CD4-positive, alpha-beta T cell treated with Interleukin-4 for 4 hours (primary cell): ENCODE results near the gene ANO10.
"Not testable (repeated sequence)": the region's sequence is repeated elsewhere in the genome, so short reads cannot be mapped to it uniquely, and the experiment has no call there.

Experiments
- DNase-seq: peaks from one replicate; pipeline ENCODE4 v3.0.0-alpha.2; 2020

The ANO10 gene

GRCh38 chr3:43627360-43627759 is 5.5 kb upstream of the ANO10 start:
- no peak for DNase-seq

GRCh38 chr3:43624619-43625305 is 3.0 kb upstream of the ANO10 start:
- DNase-seq: no peak

GRCh38 chr3:43620831-43621655 is 768 bp downstream of the ANO10 start:
- no peak for DNase-seq

DNA sequence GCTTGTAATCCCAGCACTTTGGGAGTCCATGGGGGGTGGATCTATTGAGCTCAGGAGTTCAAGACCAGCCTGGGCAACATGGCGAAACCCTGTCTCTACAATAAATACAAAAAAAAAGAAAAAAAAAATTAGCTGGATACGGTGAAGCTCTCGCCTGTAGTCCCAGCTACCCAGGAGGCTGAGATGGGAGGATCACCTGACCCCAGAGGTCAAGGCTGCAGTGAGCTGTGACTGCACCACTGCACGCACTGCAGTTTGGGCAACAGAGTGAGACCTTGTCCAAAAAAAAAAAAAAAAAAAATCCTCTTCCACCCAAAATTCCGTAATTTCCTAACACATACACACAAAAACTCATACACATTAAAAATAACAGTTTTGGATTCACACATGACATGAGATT is 2.2 kb downstream of the ANO10 start:
- DNase-seq: no peak

DNA sequence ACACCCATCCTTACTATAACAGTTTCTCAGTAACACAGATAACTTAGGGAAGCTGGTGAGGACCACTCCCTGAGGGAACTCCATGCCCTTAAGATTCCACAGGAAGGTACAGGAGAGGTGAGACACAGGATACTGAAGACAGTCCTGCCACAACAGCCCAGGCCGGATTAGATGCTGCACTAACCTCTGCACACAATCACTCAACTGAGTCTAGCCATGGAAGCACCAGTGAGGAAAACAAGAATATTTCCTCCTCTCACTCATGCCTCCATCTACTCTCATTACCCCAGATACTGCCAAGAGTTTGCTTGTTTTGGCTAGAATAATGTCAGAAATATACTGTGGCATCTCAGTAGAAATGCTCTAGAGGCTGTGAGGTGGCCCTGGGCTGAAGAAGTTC is 3.7 kb downstream of the ANO10 start:
- no peak for DNase-seq

- no peak for DNase-seq
Observed at GRCh38 chr3:43616034-43616433, 5.8 kb downstream of the ANO10 start.

- DNase-seq: no peak
Observed at GRCh38 chr3:43615133-43615532, 6.7 kb downstream of the ANO10 start.

DNA sequence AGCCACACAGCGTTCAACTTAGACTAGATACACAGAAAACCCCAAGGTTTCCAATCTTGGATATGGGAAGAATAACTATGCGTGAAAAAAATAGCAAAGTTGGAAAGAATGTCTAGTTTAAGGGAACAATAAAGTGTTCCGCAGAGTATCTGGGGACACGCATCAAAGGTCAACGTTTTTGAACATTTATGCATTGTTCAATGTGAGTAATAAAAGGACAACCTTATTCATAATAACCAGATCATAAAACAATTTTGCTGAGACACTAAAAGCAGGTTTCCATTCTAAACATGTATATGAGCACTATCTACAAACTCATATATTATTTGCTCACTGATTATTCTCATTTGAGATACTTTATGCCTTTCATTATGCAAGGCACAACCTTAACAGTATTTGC is 7.8 kb downstream of the ANO10 start:
- DNase-seq: no peak

DNA sequence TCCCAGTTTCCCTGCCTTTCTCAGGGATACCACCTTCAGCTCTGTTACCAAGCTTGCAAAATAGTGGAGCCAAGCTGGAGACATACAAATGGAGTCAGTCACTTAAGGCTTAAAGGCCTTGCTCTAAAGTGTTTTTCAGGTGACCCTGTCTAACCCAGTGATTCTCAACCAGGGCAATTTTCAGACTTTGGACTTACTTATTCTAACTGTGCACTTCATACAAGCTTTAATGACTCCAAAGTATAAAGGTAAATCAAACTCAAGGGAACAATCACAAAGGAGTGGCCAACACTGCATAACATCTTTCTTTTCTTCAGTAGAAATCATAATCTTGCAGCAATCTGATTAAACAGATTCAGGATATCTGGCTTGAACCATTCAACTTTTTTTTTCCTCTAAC is 9.4 kb downstream of the ANO10 start:
- no peak for DNase-seq

GRCh38 chr3:43609406-43609805 is 12.4 kb downstream of the ANO10 start:
- no peak for DNase-seq

DNA sequence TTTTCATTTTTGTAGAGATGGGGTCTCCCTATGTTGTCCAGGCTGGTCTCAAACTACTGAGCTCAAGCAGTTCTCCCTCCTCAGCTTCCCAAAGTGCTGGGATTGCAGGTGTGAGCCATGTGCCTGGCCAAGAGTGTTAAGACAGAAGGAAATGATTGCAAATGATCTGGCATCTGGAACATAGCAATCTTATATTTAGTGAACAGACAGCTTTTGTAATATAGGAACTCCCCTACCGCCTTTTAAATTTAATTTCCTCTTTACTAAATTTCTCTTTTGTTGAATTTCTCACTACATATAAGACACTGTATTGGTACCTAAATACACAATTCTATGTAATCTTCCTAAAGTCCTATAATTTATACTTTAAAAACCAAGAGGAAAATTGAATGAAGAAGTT is 13.1 kb downstream of the ANO10 start:
- DNase-seq: no peak

DNA sequence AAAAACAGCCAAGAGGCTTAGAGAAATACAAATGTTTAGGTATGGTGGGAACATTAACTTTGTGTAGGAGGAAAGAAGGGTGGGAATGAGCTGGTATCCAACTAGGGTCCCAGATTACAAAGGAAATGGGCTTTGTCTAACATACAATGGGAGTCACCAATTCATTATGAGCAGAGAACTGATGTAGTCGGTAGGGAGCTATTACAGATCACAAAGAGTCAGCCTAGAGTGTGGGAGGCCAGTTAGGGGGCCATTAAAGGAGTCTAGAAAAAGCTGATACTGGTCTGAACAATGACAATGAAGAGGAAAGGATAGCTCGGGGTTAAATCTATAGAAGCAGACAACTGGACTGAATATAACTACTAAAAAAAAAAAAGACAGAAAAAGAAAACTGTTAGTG is 15.5 kb downstream of the ANO10 start:
- DNase-seq: no peak

- DNase-seq: not testable (repeated sequence)
Observed at GRCh38 chr3:43599959-43600358, 21.9 kb downstream of the ANO10 start.

DNA sequence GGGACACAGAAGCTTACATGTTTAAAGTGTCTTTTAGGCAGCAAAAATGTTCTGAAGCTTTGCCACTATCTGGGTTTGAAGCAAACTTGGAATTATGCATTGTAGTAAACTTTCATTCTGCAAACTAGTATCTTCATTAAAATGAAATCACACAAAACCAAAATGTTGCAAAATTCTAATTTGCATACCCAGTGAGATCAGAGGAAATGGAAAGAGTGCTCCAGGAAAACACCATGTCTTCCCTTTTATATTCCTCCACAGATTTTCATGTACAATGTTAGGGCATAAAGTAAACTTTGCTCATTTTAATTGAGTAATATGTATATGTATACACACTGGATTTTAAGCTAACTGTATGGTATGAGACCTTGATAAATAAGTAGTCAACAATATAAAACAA is 23.9 kb downstream of the ANO10 start:
- no peak for DNase-seq

DNA sequence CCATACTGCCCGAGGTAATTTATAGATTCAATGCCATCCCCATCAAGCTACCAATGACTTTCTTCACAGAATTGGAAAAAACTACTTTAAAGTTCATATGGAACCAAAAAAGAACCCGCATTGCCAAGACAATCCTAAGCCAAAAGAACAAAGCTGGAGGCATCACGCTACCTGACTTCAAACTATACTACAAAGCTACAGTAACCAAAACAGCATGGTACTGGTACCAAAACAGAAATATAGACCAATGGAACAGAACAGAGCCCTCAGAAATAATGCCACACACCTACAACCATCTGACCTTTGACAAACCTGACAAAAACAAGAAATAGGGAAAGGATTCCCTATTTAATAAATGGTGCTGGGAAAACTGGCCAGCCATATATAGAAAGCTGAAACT is 25.6 kb downstream of the ANO10 start:
- not testable (repeated sequence) for DNase-seq

DNA sequence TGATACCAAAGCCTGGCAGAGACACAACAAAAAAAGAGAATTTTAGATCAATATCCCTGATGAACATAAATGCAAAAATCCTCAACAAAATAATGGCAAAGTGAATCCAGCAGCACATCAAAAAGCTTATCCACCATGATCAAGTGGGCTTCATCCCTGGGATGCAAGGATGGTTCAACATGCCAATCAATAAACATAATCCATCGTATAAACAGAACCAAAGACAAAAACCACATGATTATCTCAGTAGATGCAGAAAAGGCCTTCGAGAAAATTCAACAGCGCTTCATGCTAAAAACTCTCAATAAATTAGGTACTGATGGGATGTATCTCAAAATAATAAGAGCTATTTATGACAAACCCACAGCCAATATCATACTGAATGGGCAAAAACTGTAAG is 26.5 kb downstream of the ANO10 start:
- not testable (repeated sequence) for DNase-seq

DNA sequence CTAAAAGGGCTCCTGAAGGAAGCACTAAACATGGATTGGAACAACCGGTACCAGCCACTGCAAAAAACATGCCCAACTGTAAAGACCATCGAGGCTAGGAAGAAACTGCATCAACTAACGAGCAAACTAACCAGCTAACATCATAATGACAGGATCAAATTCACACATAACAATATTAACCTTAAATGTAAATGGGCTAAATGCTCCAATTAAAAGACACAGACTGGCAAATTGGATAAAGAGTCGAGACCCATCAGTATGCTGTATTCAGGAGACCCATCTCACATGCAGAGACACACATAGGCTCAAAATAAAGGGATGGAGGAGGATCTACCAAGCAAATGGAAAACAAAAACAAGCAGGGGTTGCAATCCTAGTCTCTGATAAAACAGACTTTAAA is 28.2 kb downstream of the ANO10 start:
- DNase-seq: not testable (repeated sequence)

DNA sequence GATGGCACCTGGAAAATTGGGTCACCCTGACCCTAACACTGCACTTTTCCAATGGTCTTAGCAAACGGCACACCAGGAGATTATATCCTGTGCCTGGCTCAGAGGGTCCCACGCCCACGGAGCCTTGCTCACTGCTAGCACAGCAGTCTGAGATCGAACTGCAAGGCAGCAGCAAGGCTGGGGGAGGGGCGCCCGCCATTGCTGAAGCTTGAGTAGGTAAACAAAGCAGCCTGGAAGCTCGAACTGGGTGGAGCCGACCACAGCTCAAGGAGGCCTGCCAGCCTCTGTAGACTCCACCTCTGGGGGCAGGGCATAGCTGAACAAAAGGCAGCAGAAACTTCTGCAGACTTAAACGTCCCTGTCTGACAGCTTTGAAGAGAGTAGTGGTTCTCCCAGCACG is 29.9 kb downstream of the ANO10 start:
- DNase-seq: not testable (repeated sequence)

DNA sequence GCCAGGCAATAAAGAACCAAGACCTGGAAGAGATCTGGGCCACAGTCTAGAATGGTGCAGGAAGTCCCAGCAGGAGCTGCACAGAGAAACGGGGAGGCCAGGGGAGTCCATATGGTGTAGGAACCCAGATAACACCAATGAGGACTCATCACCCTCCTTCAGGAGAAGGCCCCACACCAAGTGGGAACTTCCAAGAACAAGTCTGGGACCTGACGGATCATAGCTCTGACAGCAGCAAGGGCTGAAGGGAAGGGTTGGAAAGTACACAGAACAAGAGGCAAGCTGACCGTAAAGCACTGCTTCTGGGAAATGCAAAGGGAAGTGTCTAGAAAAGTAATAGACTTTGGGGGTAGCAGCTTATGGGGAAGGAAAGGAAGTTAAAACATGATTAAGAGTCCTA is 34.5 kb downstream of the ANO10 start:
- DNase-seq: no peak

DNA sequence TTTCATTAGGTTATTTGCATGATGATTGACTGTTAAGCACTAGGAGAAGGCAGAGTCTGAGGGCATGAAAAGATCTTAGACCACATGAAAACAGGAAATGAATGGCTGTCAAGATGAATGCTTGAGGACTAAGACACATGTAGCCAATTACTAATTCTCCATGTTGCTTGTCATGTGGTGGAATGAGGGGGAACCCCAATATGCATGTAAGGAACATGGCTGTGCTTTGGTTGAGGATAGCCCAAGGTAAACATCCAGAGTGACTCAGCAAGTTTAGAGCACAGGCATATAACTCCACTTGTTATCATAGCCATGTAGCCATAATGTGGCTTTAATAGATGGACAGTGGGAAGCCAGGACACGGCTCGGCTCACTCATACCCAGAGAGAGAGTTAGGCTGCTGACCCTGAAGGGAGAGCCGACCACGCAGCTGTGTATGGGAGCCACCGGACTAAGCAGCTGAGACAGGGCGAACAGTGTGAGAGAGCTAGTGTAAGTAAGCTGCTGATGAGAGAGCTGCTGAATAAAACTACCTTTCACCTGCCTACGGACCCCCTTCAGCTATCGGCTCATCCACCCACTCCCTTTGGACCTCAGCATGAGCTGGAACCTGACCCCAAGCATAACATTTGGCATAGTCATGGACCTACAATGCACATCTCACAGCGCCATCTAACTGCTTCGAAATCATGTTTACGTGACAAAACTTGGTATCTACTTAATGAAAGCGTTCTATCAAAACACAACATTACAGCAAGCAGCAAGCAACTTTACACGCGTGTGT is 37.6 kb downstream of the ANO10 start:
- DNase-seq: no peak

- DNase-seq: no peak
Observed at GRCh38 chr3:43583481-43583880, 38.3 kb downstream of the ANO10 start.

DNA sequence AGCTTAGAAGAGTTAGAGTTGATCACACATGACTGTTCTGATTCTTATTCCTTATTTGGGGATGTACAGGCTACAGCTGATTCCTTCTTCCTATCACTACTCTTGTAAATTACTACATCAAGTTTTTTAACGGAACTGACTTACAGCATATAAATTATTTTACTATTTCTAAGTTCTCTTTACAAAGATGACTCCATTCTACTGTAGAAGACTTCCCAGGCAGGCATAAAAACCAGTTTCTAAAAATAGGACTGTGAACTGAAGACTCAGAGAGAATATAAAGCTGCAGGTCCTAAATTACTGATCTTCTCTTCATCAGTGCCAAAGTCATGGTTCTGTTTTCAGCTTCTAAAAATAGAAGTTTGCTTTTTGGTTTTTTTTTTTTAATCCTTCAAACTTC is 38.9 kb downstream of the ANO10 start:
- DNase-seq: no peak

DNA sequence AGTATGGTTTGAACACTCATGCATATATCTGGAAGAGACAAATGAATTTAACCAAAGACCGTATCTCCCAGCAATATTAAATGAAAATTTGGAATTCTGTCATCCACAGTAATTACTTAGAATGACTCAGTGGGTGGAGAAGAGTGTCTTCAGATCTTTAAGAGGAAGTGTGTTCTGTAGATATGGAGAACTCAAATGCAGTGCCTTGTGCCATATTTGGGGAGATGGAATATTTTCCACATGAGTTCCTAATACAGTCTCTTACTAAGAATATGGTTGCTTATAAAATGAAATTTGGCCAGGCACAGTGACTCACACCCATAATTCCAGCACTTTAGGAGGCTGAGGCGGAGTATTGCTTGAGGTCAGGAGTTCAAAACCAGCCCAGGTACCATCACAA is 40.5 kb downstream of the ANO10 start:
- no peak for DNase-seq

DNA sequence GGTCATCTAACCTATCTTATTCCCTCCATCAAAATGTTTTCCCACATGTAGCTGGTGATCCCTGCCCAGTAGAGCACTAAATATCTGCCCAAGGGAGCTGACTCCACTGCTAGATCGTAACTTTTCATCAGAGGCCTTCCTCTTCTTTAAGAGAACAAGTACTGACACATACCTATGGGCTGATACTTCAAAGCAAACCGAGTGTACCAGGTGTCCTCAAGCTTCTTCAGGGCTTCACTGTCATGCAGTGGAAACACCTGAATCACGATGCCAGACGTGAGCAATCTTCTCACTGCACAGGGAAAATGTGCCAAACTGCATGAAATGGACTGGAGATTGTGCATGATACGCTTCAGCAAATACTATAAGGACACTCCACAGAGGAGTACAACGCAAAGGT is 41.6 kb downstream of the ANO10 start:
- no peak for DNase-seq
